GM23338 (cell line): ENCODE measurements around the gene GSTP1.

Experiments used
- CTCF ChIP-seq, 2 experiments: fragments of 200-600 bp in 1 of 2; sonication (generic) in 1 of 2; conservative IDR thresholded peaks; 2 replicates each; pipeline versions ENCODE4 v1.5.1 to v1.6.1; 2016 to 2017; ENCODE audit warnings: antibody characterized with exemption in 2 of 2, low read depth in 2 of 2, mild to moderate bottlenecking in 2 of 2, moderate library complexity in 1 of 2
- EZH2 ChIP-seq: fragments of 200-600 bp; sonication (generic); IDR thresholded peaks from one replicate; pipeline ENCODE4 v1.8.0; 2017; ENCODE audit warnings: antibody characterized with exemption, mild to moderate bottlenecking, low read depth; ENCODE audit not compliant: unreplicated experiment
- EZH2phosphoT487 ChIP-seq: fragments of 200-600 bp; sonication (generic); IDR thresholded peaks from one replicate; pipeline ENCODE4 v1.8.1; 2018; ENCODE audit warnings: antibody characterized with exemption; ENCODE audit not compliant: unreplicated experiment
- ZNF114 ChIP-seq: fragments of 250-450 bp; sonication (Bioruptor Pico); IDR thresholded peaks from 2 replicates; pipeline ENCODE4 v1.5.0; 2020; ENCODE audit warnings: mild to moderate bottlenecking, moderate library complexity
- TF ChIP-seq, protein P1 (sequence below): IDR thresholded peaks from one replicate; pipeline ENCODE4 v1.6.1; 2018; ENCODE audit warnings: antibody characterized with exemption; ENCODE audit not compliant: unreplicated experiment

DNA sequence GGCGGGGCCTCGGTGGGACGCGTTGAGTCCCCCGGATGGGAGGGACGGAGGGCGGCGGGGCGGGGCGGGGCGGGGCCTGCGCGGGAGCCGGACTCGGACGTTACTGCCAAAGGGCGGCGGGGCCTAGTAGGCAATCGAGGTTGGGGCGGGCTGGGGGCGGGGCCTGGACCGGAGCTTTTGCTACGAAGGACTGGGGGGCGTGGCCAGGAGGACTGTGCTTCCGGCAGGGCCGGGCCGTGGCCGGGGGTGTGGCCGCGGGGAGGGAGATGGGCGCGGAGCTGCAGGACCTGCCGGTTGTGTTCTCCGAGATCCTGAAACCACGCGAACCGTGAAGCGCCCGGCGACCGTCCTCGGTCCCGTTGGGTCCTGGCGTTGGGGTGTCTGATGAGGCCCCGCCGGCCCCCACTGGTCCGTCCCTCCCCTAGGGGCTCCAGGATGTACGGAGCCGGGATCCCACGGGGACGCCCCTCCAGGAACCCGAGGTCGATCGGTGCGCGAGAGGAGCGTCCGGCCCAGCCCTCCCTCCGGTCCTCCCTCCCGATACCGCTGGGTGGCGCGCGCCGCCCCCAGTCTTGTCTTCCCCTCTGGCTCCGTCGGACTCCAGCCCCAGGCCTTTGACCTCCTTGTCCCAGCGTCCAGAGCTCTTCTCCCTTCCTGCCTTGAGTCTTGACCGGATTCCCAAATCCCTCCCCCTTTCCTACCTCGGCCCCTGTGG is 46.8 kb downstream of the GSTP1 start:
- TF ChIP-seq CTCF (conservative IDR thresholded peaks at IDR 0.05; ENCODE audit: low read depth in 2 of 2) (peak; percentile 64 to 86), EZH2phosphoT487 (no peak), ZNF114 (CRISPR knock-in tag) (no peak), EZH2 (no peak)
- TF ChIP-seq, protein P1, sequence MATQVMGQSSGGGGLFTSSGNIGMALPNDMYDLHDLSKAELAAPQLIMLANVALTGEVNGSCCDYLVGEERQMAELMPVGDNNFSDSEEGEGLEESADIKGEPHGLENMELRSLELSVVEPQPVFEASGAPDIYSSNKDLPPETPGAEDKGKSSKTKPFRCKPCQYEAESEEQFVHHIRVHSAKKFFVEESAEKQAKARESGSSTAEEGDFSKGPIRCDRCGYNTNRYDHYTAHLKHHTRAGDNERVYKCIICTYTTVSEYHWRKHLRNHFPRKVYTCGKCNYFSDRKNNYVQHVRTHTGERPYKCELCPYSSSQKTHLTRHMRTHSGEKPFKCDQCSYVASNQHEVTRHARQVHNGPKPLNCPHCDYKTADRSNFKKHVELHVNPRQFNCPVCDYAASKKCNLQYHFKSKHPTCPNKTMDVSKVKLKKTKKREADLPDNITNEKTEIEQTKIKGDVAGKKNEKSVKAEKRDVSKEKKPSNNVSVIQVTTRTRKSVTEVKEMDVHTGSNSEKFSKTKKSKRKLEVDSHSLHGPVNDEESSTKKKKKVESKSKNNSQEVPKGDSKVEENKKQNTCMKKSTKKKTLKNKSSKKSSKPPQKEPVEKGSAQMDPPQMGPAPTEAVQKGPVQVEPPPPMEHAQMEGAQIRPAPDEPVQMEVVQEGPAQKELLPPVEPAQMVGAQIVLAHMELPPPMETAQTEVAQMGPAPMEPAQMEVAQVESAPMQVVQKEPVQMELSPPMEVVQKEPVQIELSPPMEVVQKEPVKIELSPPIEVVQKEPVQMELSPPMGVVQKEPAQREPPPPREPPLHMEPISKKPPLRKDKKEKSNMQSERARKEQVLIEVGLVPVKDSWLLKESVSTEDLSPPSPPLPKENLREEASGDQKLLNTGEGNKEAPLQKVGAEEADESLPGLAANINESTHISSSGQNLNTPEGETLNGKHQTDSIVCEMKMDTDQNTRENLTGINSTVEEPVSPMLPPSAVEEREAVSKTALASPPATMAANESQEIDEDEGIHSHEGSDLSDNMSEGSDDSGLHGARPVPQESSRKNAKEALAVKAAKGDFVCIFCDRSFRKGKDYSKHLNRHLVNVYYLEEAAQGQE, result no peak
